IMR-90 (cell line): ENCODE measurements around the gene USP54. TPM values are rescaled to one million over a fixed set of nuclear protein-coding genes. Genes with fewer than 3 reads are reported as not detected.

Experiments
- ATAC-seq: fragments of 200-7000 bp; cut with Tn5 transposase; 2 replicates; pipeline ENCODE4 v1.9.1; 2020; ENCODE audit warnings: low read depth, mild to moderate bottlenecking, moderate library complexity
- BruUV-seq: library from RNA; stranded (reverse); fragments of 400-500 nt; replicated peaks from 2 replicates; lab custom pipeline; 2021; lab: Mats Ljungman, UMichigan
- CTCF ChIA-PET: fragments of 300-600 bp; formaldehyde crosslinking; extraction: SDS; loops from one replicate; lab custom pipeline; 2021; ENCODE audit warnings: antibody characterized with exemption; lab: Yijun Ruan, JAX
- POLR2A ChIA-PET: fragments of 300-600 bp; sonication (Branson Sonifier 250); formaldehyde crosslinking; loops from one replicate; lab custom pipeline; 2022; ENCODE audit warnings: antibody characterized with exemption; ENCODE audit not compliant: unreplicated experiment; lab: Charles Lee
- DNase-seq: peaks from one replicate; pipeline ENCODE4 v3.0.0; 2013
- H2AFZ ChIP-seq: replicated peaks from 2 replicates; pipeline ENCODE3; 2013; ENCODE audit warnings: low read length, mild to moderate bottlenecking; ENCODE audit not compliant: poor library complexity
- H2AK5ac ChIP-seq: 2 replicates; pipeline ENCODE4 v1.6.1; 2013; ENCODE audit warnings: low read depth, low read length, inconsistent platforms
- H2AK9ac ChIP-seq: replicated peaks from 2 replicates; pipeline ENCODE3; 2013; ENCODE audit warnings: mild to moderate bottlenecking, low read depth, low read length, moderate library complexity; ENCODE audit not compliant: poor library complexity
- H2BK120ac ChIP-seq: 2 replicates; pipeline ENCODE4 v1.6.1; 2013; ENCODE audit warnings: low read depth, low read length, inconsistent platforms
- H2BK15ac ChIP-seq: 3 replicates; pipeline ENCODE4 v1.6.1; 2013; ENCODE audit warnings: low read depth, low read length, inconsistent platforms
- H2BK20ac ChIP-seq: 2 replicates; pipeline ENCODE4 v1.6.1; 2013; ENCODE audit warnings: low read depth, mild to moderate bottlenecking, inconsistent platforms, low read length, moderate library complexity
- H2BK5ac ChIP-seq: 2 replicates; pipeline ENCODE4 v1.6.1; 2013; ENCODE audit warnings: mild to moderate bottlenecking, low read depth, low read length, inconsistent platforms; ENCODE audit not compliant: poor library complexity, severe bottlenecking
- H3K14ac ChIP-seq: replicated peaks from 2 replicates; pipeline ENCODE4 v1.6.1; 2013; ENCODE audit warnings: low read depth, low read length, inconsistent platforms
- H3K18ac ChIP-seq: 2 replicates; pipeline ENCODE4 v1.6.1; 2013; ENCODE audit warnings: low read depth, low read length, control low read depth
- H3K23ac ChIP-seq: 2 replicates; pipeline ENCODE4 v1.6.1; 2013; ENCODE audit warnings: low read depth, low read length, inconsistent platforms
- H3K27ac ChIP-seq: 2 replicates; pipeline ENCODE4 v1.5.1; 2013; ENCODE audit warnings: mild to moderate bottlenecking, control low read depth, low read length; ENCODE audit not compliant: insufficient read depth
- H3K27me3 ChIP-seq: 2 replicates; pipeline ENCODE4 v1.6.1; 2013; ENCODE audit warnings: low read length; ENCODE audit not compliant: control insufficient read depth, insufficient read depth
- H3K36me3 ChIP-seq: 2 replicates; pipeline ENCODE4 v1.6.1; 2013; ENCODE audit warnings: low read length, mixed read lengths; ENCODE audit not compliant: control insufficient read depth, insufficient read depth
- H3K4ac ChIP-seq: 2 replicates; pipeline ENCODE4 v1.6.1; 2013; ENCODE audit warnings: low read depth, low read length, inconsistent platforms
- H3K4me1 ChIP-seq: 2 replicates; pipeline ENCODE4 v1.6.1; 2013; ENCODE audit warnings: low read length, mixed read lengths; ENCODE audit not compliant: control insufficient read depth, insufficient read depth
- H3K4me2 ChIP-seq: 2 replicates; pipeline ENCODE4 v1.6.1; 2013; ENCODE audit warnings: low read depth, mild to moderate bottlenecking, control low read depth, low read length, moderate library complexity
- H3K4me3 ChIP-seq: 2 replicates; pipeline ENCODE4 v1.5.1; 2013; ENCODE audit warnings: low read depth, mild to moderate bottlenecking, control low read depth, low read length, moderate library complexity; ENCODE audit not compliant: insufficient read depth
- H3K56ac ChIP-seq: 2 replicates; pipeline ENCODE4 v1.6.1; 2013; ENCODE audit warnings: low read length, inconsistent platforms; ENCODE audit not compliant: insufficient read depth; ENCODE audit errors: extremely low read depth
- H3K79me1 ChIP-seq, 2 experiments: 2 replicates each; pipeline ENCODE4 v1.6.1; 2013; ENCODE audit warnings: low read length in 2 of 2, inconsistent platforms in 1 of 2, low read depth in 1 of 2
- H3K9ac ChIP-seq: 2 replicates; pipeline ENCODE4 v1.6.1; 2013; ENCODE audit warnings: low read depth, low read length, control low read depth
- H3K9me1 ChIP-seq: 2 replicates; pipeline ENCODE4 v1.6.1; 2013; ENCODE audit warnings: low read length, inconsistent platforms; ENCODE audit not compliant: insufficient read depth
- H3K9me3 ChIP-seq: 2 replicates; pipeline ENCODE4 v1.6.1; 2013; ENCODE audit warnings: low read length; ENCODE audit not compliant: control insufficient read depth, insufficient read depth
- H4K20me1 ChIP-seq: 2 replicates; pipeline ENCODE4 v1.6.1; 2013; ENCODE audit warnings: low read length, inconsistent platforms; ENCODE audit not compliant: insufficient read depth
- H4K5ac ChIP-seq: 2 replicates; pipeline ENCODE4 v1.6.1; 2013; ENCODE audit warnings: mild to moderate bottlenecking, low read depth, low read length, control low read depth
- H4K8ac ChIP-seq, 2 experiments: 2 replicates each; pipeline ENCODE4 v1.6.1; 2013; ENCODE audit warnings: low read depth in 2 of 2, low read length in 2 of 2, control low read depth in 1 of 2, inconsistent platforms in 1 of 2
- H4K91ac ChIP-seq: 2 replicates; pipeline ENCODE4 v1.6.1; 2013; ENCODE audit warnings: low read depth, low read length, inconsistent platforms; ENCODE audit not compliant: insufficient read depth
- CEBPB ChIP-seq: IDR thresholded peaks from 2 replicates; pipeline ENCODE4 v1.6.1; 2012; ENCODE audit warnings: low read depth, low read length, improper control_type of control experiment
- MAZ ChIP-seq: IDR thresholded peaks from 2 replicates; pipeline ENCODE4 v1.6.1; 2012; ENCODE audit warnings: low read depth, mild to moderate bottlenecking, low read length, improper control_type of control experiment, moderate library complexity, borderline replicate concordance
- MXI1 ChIP-seq: IDR thresholded peaks from 2 replicates; pipeline ENCODE4 v1.6.1; 2012; ENCODE audit warnings: low read depth, mild to moderate bottlenecking, low read length, moderate library complexity, borderline replicate concordance
- NFE2L2 ChIP-seq: fragments of 150-350 bp; IDR thresholded peaks from 2 replicates; pipeline ENCODE4 v1.6.1; 2016; ENCODE audit warnings: low read depth, mild to moderate bottlenecking, low read length
- dilution Hi-C: fragments of 300-500 bp; cut with HindIII; formaldehyde crosslinking; loops from one replicate; pipeline ENCODE4 v1.14.3; 2018; ENCODE audit warnings: low sequenced_read_pairs; ENCODE audit not compliant: unreplicated experiment
- in situ Hi-C: fragments of 300-500 bp; cut with MboI; formaldehyde crosslinking; loops from 3 replicates; pipeline ENCODE4 v1.14.3; 2019; ENCODE audit warnings: low sequenced_read_pairs, inconsistent platforms, mixed read lengths
- intact Hi-C: fragments of 100-400 bp; cut with micrococcal nuclease; formaldehyde crosslinking; loops from 2 replicates; pipeline ENCODE4 v1.10.0; 2022
- polyA plus RNA-seq, 3 experiments: library from polyadenylated mRNA; depleted of rRNA; stranded (reverse); fragments of >200 nt; gene quantifications; 2 replicates each; pipeline ENCODE4 v1.2.3, GENCODE V29; 2012; ENCODE audit warnings: low replicate concordance in 1 of 3
- total RNA-seq: library from RNA; depleted of rRNA; stranded (reverse); fragments of >200 nt; gene quantifications from 2 replicates; pipeline ENCODE4 v1.2.3, GENCODE V29; 2012

The USP54 gene
- total and polyA plus RNA-seq, 2 of the 4 experiments (the other 2 are of a cell fraction), result 4.0 to 7.9 TPM

DNA sequence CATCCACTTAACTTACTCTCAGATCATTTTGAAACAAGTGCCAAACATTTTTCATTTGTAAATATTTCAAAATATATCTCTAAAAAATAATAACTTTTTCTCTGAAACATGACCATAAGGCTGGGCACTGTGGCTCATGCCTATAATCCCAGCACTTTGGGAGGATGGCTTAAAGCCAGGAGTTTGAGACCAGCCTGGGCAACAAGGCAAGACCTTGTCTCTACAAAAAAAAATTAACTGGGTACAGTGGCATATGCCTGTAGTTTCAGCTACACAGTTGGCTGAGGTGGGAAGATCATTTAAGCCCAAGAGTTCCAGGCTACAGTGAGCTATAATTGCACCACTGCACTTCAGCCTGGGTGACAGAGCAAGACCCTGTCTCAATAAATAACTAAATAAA is 36.4 kb downstream of the USP54 start:
- Histone ChIP-seq H3K36me3 (no peaks in the 10 kb centered on the region), H2AK5ac (no peak overlapping the region), H3K9me1 (no peaks in the 10 kb centered on the region), H3K4ac (no peak overlapping the region), H2BK5ac (no peak overlapping the region), H3K23ac (no peak overlapping the region), H4K91ac (no peak overlapping the region), H2BK120ac (no peak overlapping the region), H3K4me2 (no peak overlapping the region), H3K27me3 (no peaks in the 10 kb centered on the region), H4K5ac (no peak overlapping the region), H2BK15ac (no peak overlapping the region), H3K9me3 (no peaks in the 10 kb centered on the region), H4K8ac (no peak overlapping the region), H3K79me1 (no peaks in the 10 kb centered on the region), H2AFZ (no peak overlapping the region), H2AK9ac (no peak overlapping the region), H3K9ac (no peak overlapping the region), H3K4me1 (peaks cover 2% of the 10 kb centered on the region; the same call in 1 of the 2 replicates), H2BK20ac (no peak overlapping the region), H3K18ac (no peak overlapping the region), H3K14ac (no peak overlapping the region), H3K56ac (no peak overlapping the region), H3K4me3 (no peak overlapping the region), H4K20me1 (no peaks in the 10 kb centered on the region), H3K27ac (no peak overlapping the region)
- TF ChIP-seq NFE2L2 (no peak), CEBPB (no peak), MAZ (no peak), MXI1 (no peak)
- no TSS peak for BruUV-seq
- intact Hi-C loops (loop anchor here (5.0 kb wide), 1 partner anchor 58 kb away; no protein-coding TSS in a partner anchor), dilution Hi-C loops (no loop called here), in situ Hi-C loops (no loop called here)
- no peak for DNase-seq
- no peak for ATAC-seq
- CTCF ChIA-PET, result no interaction called here
- POLR2A ChIA-PET, result no interaction called here
